H1 (cell line): ENCODE results near the gene THAP7. TPM values are rescaled to one million over a fixed set of nuclear protein-coding genes. Genes with fewer than 3 reads are reported as not detected.

Source experiments
- CTCF ChIA-PET: fragments of 300-600 bp; sonication (Branson Sonifier 250); formaldehyde crosslinking; loops from one replicate; lab custom pipeline; 2021; ENCODE audit not compliant: partially characterized antibody; lab: Charles Lee
- POLR2A ChIA-PET: fragments of 300-600 bp; sonication (Branson Sonifier 250); formaldehyde crosslinking; loops from one replicate; lab custom pipeline; 2021; ENCODE audit warnings: inconsistent platforms; ENCODE audit not compliant: partially characterized antibody; lab: Charles Lee
- DNase-seq, 2 experiments: peaks; one replicate each; pipeline versions ENCODE4 v3.0.0 to v3.0.0-alpha.2; 2010 to 2022; ENCODE audit warnings: low spot score in 2 of 2, low read depth in 1 of 2, mixed read lengths in 1 of 2
- FAIRE-seq: peaks from 2 replicates; lab custom pipeline; 2011; peaks lifted over from hg19 to GRCh38; lab: Jason Lieb, UNC
- H2AFZ ChIP-seq: 2 replicates; pipeline ENCODE4 v1.8.1; 2012; ENCODE audit warnings: low read length, inconsistent platforms
- H2AK5ac ChIP-seq: 2 replicates; pipeline ENCODE4 v1.6.1; 2013; ENCODE audit warnings: low read depth, low read length
- H2BK120ac ChIP-seq: replicated peaks from 2 replicates; pipeline ENCODE3; 2013; ENCODE audit warnings: low read depth, low read length, inconsistent platforms
- H2BK12ac ChIP-seq: 2 replicates; pipeline ENCODE4 v1.6.1; 2013; ENCODE audit warnings: low read depth, low read length
- H2BK15ac ChIP-seq: 2 replicates; pipeline ENCODE4 v1.6.1; 2013; ENCODE audit warnings: low read length
- H2BK20ac ChIP-seq: 2 replicates; pipeline ENCODE4 v1.6.1; 2013; ENCODE audit warnings: low read length
- H2BK5ac ChIP-seq: 2 replicates; pipeline ENCODE4 v1.6.1; 2013; ENCODE audit warnings: low read depth, low read length
- H3K14ac ChIP-seq: 2 replicates; pipeline ENCODE4 v1.6.1; 2013; ENCODE audit warnings: inconsistent platforms; ENCODE audit not compliant: insufficient read length
- H3K18ac ChIP-seq: 2 replicates; pipeline ENCODE4 v1.6.1; 2013; ENCODE audit warnings: low read length; ENCODE audit errors: extremely low read depth
- H3K23ac ChIP-seq: 2 replicates; pipeline ENCODE4 v1.6.1; 2013; ENCODE audit warnings: inconsistent platforms; ENCODE audit not compliant: insufficient read length
- H3K23me2 ChIP-seq: 2 replicates; pipeline ENCODE4 v1.6.1; 2013; ENCODE audit warnings: low read depth, low read length
- H3K27ac ChIP-seq: 2 replicates; pipeline ENCODE4 v1.6.1; 2011; ENCODE audit warnings: low read depth, low read length, inconsistent platforms
- H3K27me3 ChIP-seq, 4 experiments: replicated peaks in 1 of 4; 1 replicate in 1 of 4; 2 replicates in 3 of 4; pipeline versions ENCODE4 v1.6.1 to v1.8.1; 2011 to 2013; ENCODE audit warnings: low read length in 3 of 4, mild to moderate bottlenecking in 3 of 4, inconsistent platforms in 2 of 4, mixed read lengths in 2 of 4, moderate library complexity in 1 of 4; ENCODE audit not compliant: control insufficient read depth in 3 of 4, insufficient read depth in 3 of 4; ENCODE audit errors: extremely low read depth in 1 of 4
- H3K36me3 ChIP-seq, 4 experiments: 2 replicates each; pipeline versions ENCODE4 v1.6.1 to v1.8.1; 2011 to 2013; ENCODE audit warnings: mild to moderate bottlenecking in 4 of 4, low read length in 3 of 4, moderate library complexity in 2 of 4, control low read depth in 1 of 4, inconsistent platforms in 1 of 4; ENCODE audit not compliant: insufficient read depth in 4 of 4, control insufficient read depth in 2 of 4
- H3K4ac ChIP-seq: replicated peaks from 2 replicates; pipeline ENCODE3; 2013; ENCODE audit warnings: low read length, low read depth, mixed read lengths, inconsistent platforms; ENCODE audit not compliant: insufficient read length
- H3K4me1 ChIP-seq, 4 experiments: replicated peaks in 1 of 4; 1 replicate in 1 of 4; 2 replicates in 3 of 4; pipeline versions ENCODE4 v1.6.1 to v1.8.1; 2011 to 2013; ENCODE audit warnings: low read length in 3 of 4, inconsistent platforms in 2 of 4, mixed read lengths in 1 of 4; ENCODE audit not compliant: insufficient read depth in 4 of 4, control insufficient read depth in 3 of 4
- H3K4me2 ChIP-seq, 2 experiments: 2 replicates each; pipeline versions ENCODE4 v1.6.1 to v1.8.1; 2011 to 2013; ENCODE audit warnings: low read depth in 2 of 2, low read length in 2 of 2, control low read depth in 1 of 2, inconsistent platforms in 1 of 2, mild to moderate bottlenecking in 1 of 2; ENCODE audit not compliant: insufficient read depth in 1 of 2
- H3K4me3 ChIP-seq, 4 experiments: fragments of 200-600, 300-600 bp in 1 of 4; sonication (generic), shearing (Covaris generic), sonication (Bioruptor Twin) in 1 of 4; 2 replicates each; pipeline versions ENCODE4 v1.5.1 to v1.8.1; 2011 to 2016; ENCODE audit warnings: low read length in 4 of 4, low read depth in 3 of 4, control low read depth in 2 of 4, inconsistent platforms in 2 of 4, mild to moderate bottlenecking in 2 of 4, mixed read lengths in 1 of 4, moderate library complexity in 1 of 4; ENCODE audit not compliant: insufficient read depth in 2 of 4; ENCODE audit errors: extremely low read depth in 1 of 4
- H3K56ac ChIP-seq: replicated peaks from 2 replicates; pipeline ENCODE3; 2013; ENCODE audit warnings: low read depth, mild to moderate bottlenecking, mixed read lengths, low read length, inconsistent platforms; ENCODE audit not compliant: insufficient read length
- H3K79me1 ChIP-seq: 2 replicates; pipeline ENCODE4 v1.6.1; 2013; ENCODE audit warnings: low read depth, low read length, control low read depth
- H3K79me2 ChIP-seq, 2 experiments: 2 replicates each; pipeline versions ENCODE4 v1.6.1 to v1.8.1; 2012 to 2013; ENCODE audit warnings: low read length in 2 of 2, mild to moderate bottlenecking in 2 of 2, inconsistent platforms in 1 of 2; ENCODE audit not compliant: insufficient read depth in 2 of 2, control insufficient read depth in 1 of 2
- H3K9ac ChIP-seq, 4 experiments: replicated peaks in 1 of 4; 1 replicate in 1 of 4; 2 replicates in 3 of 4; pipeline versions ENCODE4 v1.6.1 to v1.8.1; 2011 to 2013; ENCODE audit warnings: low read depth in 3 of 4, low read length in 3 of 4, control low read depth in 2 of 4, mild to moderate bottlenecking in 2 of 4, moderate library complexity in 2 of 4, inconsistent platforms in 1 of 4; ENCODE audit errors: extremely low read depth in 1 of 4
- H3K9me3 ChIP-seq, 2 experiments: 2 replicates each; pipeline versions ENCODE4 v1.6.1 to v1.8.1; 2012 to 2013; ENCODE audit warnings: mild to moderate bottlenecking in 2 of 2, moderate library complexity in 2 of 2, control low read depth in 1 of 2, inconsistent platforms in 1 of 2, low read depth in 1 of 2, low read length in 1 of 2, mixed read lengths in 1 of 2; ENCODE audit not compliant: insufficient read depth in 2 of 2
- H4K20me1 ChIP-seq, 2 experiments: replicated peaks in 1 of 2; 2 replicates each; pipeline versions ENCODE3 to v1.8.1; 2011 to 2013; ENCODE audit warnings: inconsistent platforms in 2 of 2, low read length in 2 of 2, mild to moderate bottlenecking in 1 of 2; ENCODE audit not compliant: insufficient read depth in 2 of 2, control insufficient read depth in 1 of 2
- H4K5ac ChIP-seq: 2 replicates; pipeline ENCODE4 v1.6.1; 2013; ENCODE audit warnings: low read length, low read depth, mixed read lengths, inconsistent platforms; ENCODE audit not compliant: insufficient read length
- H4K8ac ChIP-seq: 2 replicates; pipeline ENCODE4 v1.8.0; 2013; ENCODE audit warnings: mild to moderate bottlenecking, moderate library complexity, low read length, inconsistent platforms; ENCODE audit not compliant: insufficient read depth; ENCODE audit errors: extremely low read depth
- H4K91ac ChIP-seq: replicated peaks from 2 replicates; pipeline ENCODE3; 2013; ENCODE audit warnings: low read length, mixed read lengths, inconsistent platforms; ENCODE audit not compliant: insufficient read length
- BACH1 ChIP-seq: IDR thresholded peaks from 2 replicates; pipeline ENCODE4 v1.6.1; 2012; ENCODE audit warnings: low read length, improper control_type of control experiment
- CREB1 ChIP-seq: IDR thresholded peaks from 2 replicates; pipeline ENCODE4 v1.6.1; 2012; ENCODE audit warnings: inconsistent platforms
- EP300 ChIP-seq, 2 experiments: IDR thresholded peaks; 1 replicate in 1 of 2; 2 replicates in 1 of 2; pipeline ENCODE4 v1.6.1; 2011 to 2012; ENCODE audit warnings: low read depth in 2 of 2, low read length in 2 of 2, mild to moderate bottlenecking in 2 of 2, borderline replicate concordance in 1 of 2, inconsistent platforms in 1 of 2, moderate library complexity in 1 of 2
- FOSL1 ChIP-seq: IDR thresholded peaks from 2 replicates; pipeline ENCODE4 v1.6.1; 2011; ENCODE audit warnings: mild to moderate bottlenecking, low read depth, low read length, moderate library complexity; ENCODE audit not compliant: insufficient read depth
- HDAC2 ChIP-seq, 2 experiments: fragments of 300-600 bp in 1 of 2; sonication (generic) in 1 of 2; IDR thresholded peaks; 2 replicates each; pipeline ENCODE4 v1.6.1; 2011 to 2012; ENCODE audit warnings: low read depth in 2 of 2, low read length in 2 of 2, mild to moderate bottlenecking in 2 of 2, moderate library complexity in 2 of 2, borderline replicate concordance in 1 of 2, inconsistent platforms in 1 of 2
- KDM4A ChIP-seq: IDR thresholded peaks from one replicate; pipeline ENCODE4 v1.7.1; 2012; ENCODE audit warnings: low read depth, mild to moderate bottlenecking, moderate library complexity, low read length, inconsistent platforms; ENCODE audit not compliant: severe bottlenecking
- MAFK ChIP-seq: IDR thresholded peaks from 2 replicates; pipeline ENCODE4 v1.6.1; 2012; ENCODE audit warnings: low read depth, mild to moderate bottlenecking, improper control_type of control experiment, low read length
- SAP30 ChIP-seq: fragments of 300-600 bp; sonication (generic); IDR thresholded peaks from 2 replicates; pipeline ENCODE4 v1.7.1; 2012; ENCODE audit warnings: low read length, moderate library complexity, mild to moderate bottlenecking, inconsistent platforms; ENCODE audit not compliant: insufficient read depth, insufficient replicate concordance
- SIX5 ChIP-seq: IDR thresholded peaks from 2 replicates; pipeline ENCODE4 v1.6.1; 2011; ENCODE audit warnings: mild to moderate bottlenecking, low read depth, low read length
- SP1 ChIP-seq: IDR thresholded peaks from 2 replicates; pipeline ENCODE4 v1.6.1; 2011; ENCODE audit warnings: low read depth, low read length
- TBP ChIP-seq: IDR thresholded peaks from 2 replicates; pipeline ENCODE4 v1.6.1; 2011; ENCODE audit warnings: low read depth, low read length, improper control_type of control experiment
- WGBS, 2 experiments: shearing (Covaris generic) in 1 of 2; methylation state at CpG; one replicate each; pipeline versions ENCODE4 v1.1.6 to v1.1.7; 2013 to 2015; ENCODE audit warnings: low lambda C conversion rate in 2 of 2, mixed read lengths in 2 of 2, inconsistent platforms in 1 of 2, low coverage in 1 of 2, missing lambda C conversion rate in 1 of 2; ENCODE audit not compliant: insufficient replicate concordance in 2 of 2, insufficient coverage in 1 of 2, insufficient read length in 1 of 2; ENCODE audit errors: extremely low coverage in 1 of 2, missing lambda C conversion rate in 1 of 2; 5-methylcytosine and 5-hydroxymethylcytosine counted together
- polyA plus RNA-seq, 7 experiments: library from polyadenylated mRNA; depleted of rRNA in 3 of 7; stranded (reverse) in 5 of 7; unstranded in 2 of 7; fragments of >200 nt in 5 of 7; fragments of 200-250 nt in 2 of 7; gene quantifications; 1 replicate in 5 of 7; 2 replicates in 1 of 7; 4 replicates in 1 of 7; pipeline versions ENCODE4 v1.2.1 to v1.2.3, GENCODE V29; 2011 to 2013; ENCODE audit warnings: missing spikeins in 2 of 7, mixed read lengths in 2 of 7
- total RNA-seq: library from RNA; stranded (reverse); fragmentation: NEBNext Ultra II Directional; extraction: Animal tissue kit (Norgen Biotek cat#: 25700); gene quantifications from 2 replicates; pipeline ENCODE4 v1.2.1, GENCODE V29; 2021

The THAP7 gene
- total and polyA plus RNA-seq, 2 of the 8 experiments (the other 6 are each of a cell fraction or from before 2014, with no cell fraction given) = 16.9 to 32.5 TPM

DNA sequence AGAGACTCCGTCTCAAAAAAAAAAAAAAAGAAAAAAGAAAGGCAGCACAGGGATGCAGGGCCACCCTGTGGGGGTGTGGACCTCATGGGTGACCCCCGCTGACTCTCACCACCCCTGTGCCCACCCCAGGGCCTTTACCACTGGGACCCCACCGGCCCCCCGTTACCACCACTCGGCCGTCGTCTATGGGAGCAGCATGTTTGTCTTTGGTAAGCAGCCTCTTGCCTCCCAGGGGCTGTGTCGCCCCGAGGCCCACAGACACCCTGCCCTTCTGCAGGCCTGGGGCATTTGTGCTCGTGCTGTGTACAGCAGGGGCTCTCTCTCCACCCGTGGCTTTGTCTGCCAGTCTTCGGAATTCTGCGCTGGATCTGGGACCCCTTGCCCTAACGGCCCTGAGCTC lies 14.5 kb downstream of the THAP7 start:
- DNase-seq (no peak), FAIRE-seq (no peak)
- Histone ChIP-seq H2BK120ac (no peak overlapping the region), H2AFZ (no peak overlapping the region), H4K91ac (no peak overlapping the region), H3K4me1 (peaks cover 0 to 5% (median 0%) of the 10 kb centered on the region in 4 experiments; a peak in 2 of 7 replicates), H3K56ac (no peak overlapping the region), H3K23ac (no peak overlapping the region), H3K9me3 (no peaks in the 10 kb centered on the region), H4K8ac (no peak overlapping the region), H3K14ac (no peak overlapping the region), H3K4me2 (no peak overlapping the region), H2BK5ac (no peak overlapping the region), H2BK12ac (no peak overlapping the region), H3K79me2 (no peaks in the 10 kb centered on the region), H3K4me3 (no peak overlapping the region), H3K9ac (no peak overlapping the region), H3K27me3 (peaks cover 0 to 2% (median 1%) of the 10 kb centered on the region in 4 experiments; a peak in 4 of 7 replicates), H2BK15ac (no peak overlapping the region), H3K18ac (no peak overlapping the region), H2AK5ac (no peak overlapping the region), H4K5ac (no peak overlapping the region), H3K4ac (no peak overlapping the region), H4K20me1 (peaks cover 0 to 8% of the 10 kb centered on the region in 2 experiments), H3K36me3 (peaks cover 0 to 7% (median 2%) of the 10 kb centered on the region in 4 experiments; a peak in 3 of 8 replicates), H3K27ac (no peak overlapping the region), H2BK20ac (no peak overlapping the region), H3K79me1 (no peaks in the 10 kb centered on the region), H3K23me2 (peaks cover 1% of the 10 kb centered on the region)
- ChIA-PET POLR2A (interaction anchor here (0.7 kb wide), 1 partner anchor 8 kb away, joined by 4 read pairs; no protein-coding TSS in a partner anchor), CTCF (interaction anchor here (0.7 to 2.0 kb wide), 3 partner anchors 11 to 24 kb away, joined by 3 to 5 read pairs (median 3); no protein-coding TSS in a partner anchor)
- no peak for TF ChIP-seq BACH1
- no peak for TF ChIP-seq SAP30
- TF ChIP-seq FOSL1 = no peak
- TF ChIP-seq CREB1 = no peak
- no peak for TF ChIP-seq SIX5
- TF ChIP-seq SP1 = no peak
- no peak for TF ChIP-seq TBP
- TF ChIP-seq MAFK = no peak
- TF ChIP-seq EP300 (IDR thresholded peaks at IDR 0.05; ENCODE audit: borderline replicate concordance in 1 of 2, low read depth in 2 of 2, low read length in 2 of 2) = no peak
- TF ChIP-seq KDM4A = no peak
- no peak for TF ChIP-seq HDAC2 (IDR thresholded peaks at IDR 0.05; ENCODE audit: borderline replicate concordance in 1 of 2, low read depth in 2 of 2, low read length in 2 of 2)
- 93% methylated on average over 9 of the region's 14 CpGs; no CpG with 5 or more reads in 1 of the 2 experiments for WGBS, 2 experiments
